Mesendoderm (in vitro differentiated cells): ENCODE results near the gene LARP1B.
A peak's percentile ranks its signal among the peaks of the same experiment; 100 is the strongest.
"Not testable (repeated sequence)": the region's sequence is repeated elsewhere in the genome, so short reads cannot be mapped to it uniquely, and the experiment has no call there.

ENCODE experiments used
- DNase-seq: peaks from one replicate; pipeline ENCODE4 v3.0.0; 2013
- H2AK5ac ChIP-seq: 2 replicates; pipeline ENCODE4 v1.6.1; 2013; ENCODE audit warnings: low read length, inconsistent platforms
- H2BK120ac ChIP-seq: 2 replicates; pipeline ENCODE4 v1.6.1; 2013; ENCODE audit warnings: low read depth, mild to moderate bottlenecking, low read length, moderate library complexity, mixed read lengths
- H2BK15ac ChIP-seq: replicated peaks from 2 replicates; pipeline ENCODE4 v1.6.1; 2013; ENCODE audit warnings: low read depth, mild to moderate bottlenecking, moderate library complexity
- H2BK5ac ChIP-seq: 2 replicates; pipeline ENCODE4 v1.6.1; 2013; ENCODE audit warnings: low read length, inconsistent platforms
- H3K18ac ChIP-seq: 2 replicates; pipeline ENCODE4 v1.6.1; 2013; ENCODE audit warnings: mild to moderate bottlenecking, low read length, mixed read lengths
- H3K23ac ChIP-seq: one replicate; pipeline ENCODE4 v1.6.1; 2013; ENCODE audit warnings: low read length
- H3K27ac ChIP-seq: 2 replicates; pipeline ENCODE4 v1.5.1; 2013; ENCODE audit warnings: low read depth, mild to moderate bottlenecking, inconsistent platforms, low read length, moderate library complexity
- H3K27me3 ChIP-seq: 2 replicates; pipeline ENCODE4 v1.6.1; 2013; ENCODE audit warnings: low read length, control low read depth, mild to moderate bottlenecking, inconsistent platforms; ENCODE audit not compliant: insufficient read depth, poor library complexity
- H3K36me3 ChIP-seq: 2 replicates; pipeline ENCODE4 v1.6.1; 2013; ENCODE audit warnings: low read length, inconsistent platforms; ENCODE audit not compliant: control insufficient read depth, insufficient read depth
- H3K4ac ChIP-seq: one replicate; pipeline ENCODE4 v1.6.1; 2013; ENCODE audit warnings: low read depth, mild to moderate bottlenecking, low read length, moderate library complexity
- H3K4me1 ChIP-seq: 2 replicates; pipeline ENCODE4 v1.6.1; 2013; ENCODE audit warnings: low read depth, low read length, inconsistent platforms; ENCODE audit not compliant: control insufficient read depth
- H3K4me2 ChIP-seq: 2 replicates; pipeline ENCODE4 v1.6.1; 2013; ENCODE audit warnings: low read length
- H3K4me3 ChIP-seq: 2 replicates; pipeline ENCODE4 v1.5.1; 2013; ENCODE audit warnings: mild to moderate bottlenecking, low read length
- H3K56ac ChIP-seq: one replicate; pipeline ENCODE4 v1.6.1; 2013; ENCODE audit warnings: low read length
- H3K79me1 ChIP-seq: 2 replicates; pipeline ENCODE4 v1.6.1; 2013; ENCODE audit warnings: low read length, inconsistent platforms
- H3K79me2 ChIP-seq: 2 replicates; pipeline ENCODE4 v1.6.1; 2013; ENCODE audit warnings: mild to moderate bottlenecking, low read length; ENCODE audit not compliant: control insufficient read depth, insufficient read depth
- H3K9ac ChIP-seq: 2 replicates; pipeline ENCODE4 v1.6.1; 2013; ENCODE audit warnings: low read length, inconsistent platforms
- H4K5ac ChIP-seq: one replicate; pipeline ENCODE4 v1.6.1; 2013; ENCODE audit warnings: low read length
- H4K8ac ChIP-seq: one replicate; pipeline ENCODE4 v1.6.1; 2013; ENCODE audit warnings: low read depth, mild to moderate bottlenecking, control low read depth, low read length, moderate library complexity
- WGBS: extraction: QIAGEN DNeasy Blood & Tissue Kit; methylation state at CpG from one replicate; pipeline ENCODE4 v1.1.7; 2013; ENCODE audit warnings: low lambda C conversion rate, missing lambda C conversion rate; ENCODE audit not compliant: insufficient coverage; ENCODE audit errors: extremely low coverage; 5-methylcytosine and 5-hydroxymethylcytosine counted together

The LARP1B gene

GRCh38 chr4:128241981-128242380 lies 180.9 kb downstream of the LARP1B start:
- Histone ChIP-seq H3K27ac (no peak overlapping the region), H3K27me3 (no peaks in the 10 kb centered on the region)
- no CpG with 5 or more reads among the region's 3 CpGs for WGBS

DNA sequence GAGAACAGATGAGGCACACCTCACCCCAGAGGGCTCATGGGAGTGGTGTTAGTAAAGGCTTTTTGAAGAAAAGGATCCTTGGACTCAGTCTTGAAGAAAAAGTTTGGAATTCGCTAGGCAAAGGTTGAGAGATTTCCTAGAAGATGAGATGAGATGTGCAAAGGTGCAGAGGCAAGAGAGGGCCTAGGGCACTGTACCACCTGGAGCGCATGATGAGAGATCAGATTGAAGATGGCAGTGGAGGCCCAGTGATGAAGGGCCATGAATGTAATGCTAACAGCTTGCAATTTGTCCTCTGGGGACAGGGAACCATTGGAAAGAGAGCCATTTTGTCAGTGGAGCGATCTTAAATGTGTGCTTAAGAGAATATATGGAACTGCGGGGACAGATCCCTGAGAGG lies 181.5 kb downstream of the LARP1B start:
- no peaks in the 10 kb centered on the region for H3K36me3 ChIP-seq
- no peak overlapping the region for H3K18ac ChIP-seq
- no peak overlapping the region for H3K56ac ChIP-seq
- no peak overlapping the region for H3K4me3 ChIP-seq
- H2BK5ac ChIP-seq: no peak overlapping the region
- H3K27me3 ChIP-seq: no peaks in the 10 kb centered on the region
- DNase-seq: no peak
- no peak overlapping the region for H3K9ac ChIP-seq
- no peak overlapping the region for H2AK5ac ChIP-seq
- H3K27ac ChIP-seq: no peak overlapping the region
- no peak overlapping the region for H3K4ac ChIP-seq
- no peak overlapping the region for H2BK120ac ChIP-seq
- H3K79me1 ChIP-seq: no peaks in the 10 kb centered on the region
- H3K23ac ChIP-seq: no peak overlapping the region
- no peak overlapping the region for H3K4me2 ChIP-seq
- no peaks in the 10 kb centered on the region for H3K79me2 ChIP-seq
- no peaks in the 10 kb centered on the region for H3K4me1 ChIP-seq
- H4K5ac ChIP-seq: no peak overlapping the region
- H2BK15ac ChIP-seq: no peak overlapping the region
- H4K8ac ChIP-seq: no peak overlapping the region
- no CpG with 5 or more reads among the region's 4 CpGs for WGBS

More at GRCh38 chr4:128241981-128242380, 180.9 kb downstream of the LARP1B start:
- no peaks in the 10 kb centered on the region for H3K36me3 ChIP-seq
- H2BK15ac ChIP-seq: no peak overlapping the region
- no peaks in the 10 kb centered on the region for H3K79me2 ChIP-seq
- no peak overlapping the region for H2BK120ac ChIP-seq
- H3K9ac ChIP-seq: no peak overlapping the region
- H2AK5ac ChIP-seq: no peak overlapping the region
- H2BK5ac ChIP-seq: no peak overlapping the region
- no peaks in the 10 kb centered on the region for H3K79me1 ChIP-seq
- no peak overlapping the region for H3K56ac ChIP-seq
- no peak overlapping the region for H3K4me3 ChIP-seq
- H3K4me2 ChIP-seq: no peak overlapping the region
- no peak overlapping the region for H4K8ac ChIP-seq
- H4K5ac ChIP-seq: no peak overlapping the region
- H3K23ac ChIP-seq: no peak overlapping the region
- H3K4ac ChIP-seq: no peak overlapping the region
- H3K4me1 ChIP-seq: no peaks in the 10 kb centered on the region
- DNase-seq: no peak
- no peak overlapping the region for H3K18ac ChIP-seq

GRCh38 chr4:128244379-128244778 lies 183.3 kb downstream of the LARP1B start:
- no peak overlapping the region for H3K23ac ChIP-seq
- no peak overlapping the region for H3K56ac ChIP-seq
- H3K4me1 ChIP-seq: no peaks in the 10 kb centered on the region
- H2BK120ac ChIP-seq: no peak overlapping the region
- no peak overlapping the region for H2BK5ac ChIP-seq
- H3K27ac ChIP-seq: no peak overlapping the region
- no CpG with 5 or more reads among the region's 2 CpGs for WGBS
- H3K18ac ChIP-seq: no peak overlapping the region
- no peak overlapping the region for H2AK5ac ChIP-seq
- no peak for DNase-seq
- H4K8ac ChIP-seq: no peak overlapping the region
- no peak overlapping the region for H4K5ac ChIP-seq
- no peaks in the 10 kb centered on the region for H3K27me3 ChIP-seq
- no peak overlapping the region for H3K4ac ChIP-seq
- no peaks in the 10 kb centered on the region for H3K36me3 ChIP-seq
- H3K4me3 ChIP-seq: no peak overlapping the region
- H3K79me2 ChIP-seq: no peaks in the 10 kb centered on the region
- H2BK15ac ChIP-seq: no peak overlapping the region
- no peak overlapping the region for H3K9ac ChIP-seq
- no peak overlapping the region for H3K4me2 ChIP-seq
- no peaks in the 10 kb centered on the region for H3K79me1 ChIP-seq

- H3K56ac ChIP-seq, H3K79me2 ChIP-seq, H4K5ac ChIP-seq, H3K4me2 ChIP-seq, H3K23ac ChIP-seq, DNase-seq, H2BK15ac ChIP-seq, H3K4me1 ChIP-seq, H3K27me3 ChIP-seq, H2AK5ac ChIP-seq, H3K79me1 ChIP-seq, H3K36me3 ChIP-seq, H3K27ac ChIP-seq, H4K8ac ChIP-seq, H3K4ac ChIP-seq, H3K9ac ChIP-seq, H2BK5ac ChIP-seq, H3K4me3 ChIP-seq, H3K18ac ChIP-seq, H2BK120ac ChIP-seq: not testable (repeated sequence)
- WGBS: no CpG with 5 or more reads among the region's 5 CpGs
Measured at GRCh38 chr4:128245391-128245790, 184.3 kb downstream of the LARP1B start.

GRCh38 chr4:128247906-128248305 lies 186.8 kb downstream of the LARP1B start:
- H3K27me3 ChIP-seq: no peaks in the 10 kb centered on the region
- no peak overlapping the region for H3K4ac ChIP-seq
- no peaks in the 10 kb centered on the region for H3K79me1 ChIP-seq
- H3K18ac ChIP-seq: no peak overlapping the region
- no peaks in the 10 kb centered on the region for H3K79me2 ChIP-seq
- H3K9ac ChIP-seq: no peak overlapping the region
- no peak overlapping the region for H3K56ac ChIP-seq
- H4K5ac ChIP-seq: no peak overlapping the region
- no peak overlapping the region for H3K23ac ChIP-seq
- peak; percentile 23 for DNase-seq
- H3K4me1 ChIP-seq: no peaks in the 10 kb centered on the region
- no peak overlapping the region for H3K4me3 ChIP-seq
- no peak overlapping the region for H2BK15ac ChIP-seq
- H2BK120ac ChIP-seq: no peak overlapping the region
- H2AK5ac ChIP-seq: no peak overlapping the region
- no peak overlapping the region for H2BK5ac ChIP-seq
- no peak overlapping the region for H3K4me2 ChIP-seq
- H3K36me3 ChIP-seq: no peaks in the 10 kb centered on the region
- H4K8ac ChIP-seq: no peak overlapping the region
- no peak overlapping the region for H3K27ac ChIP-seq
- no CpG with 5 or more reads among the region's 1 CpG for WGBS
